Transverse colon (tissue), 4 donors: ENCODE data around the gene OR6J1. TPM values are rescaled to one million over a fixed set of nuclear protein-coding genes. Genes with fewer than 3 reads are reported as not detected.
"Not testable (repeated sequence)": the region's sequence is repeated elsewhere in the genome, so short reads cannot be mapped to it uniquely, and the experiment has no call there.

Experiments
- DNase-seq: peaks from one replicate; pipeline ENCODE4 v3.0.0-alpha.2; 2019
- H3K27ac ChIP-seq, 4 donors: fragments of 200-600 bp; sonication (generic); 2 replicates each; pipeline ENCODE4 v1.5.1; 2016 to 2018; ENCODE audit warnings: inconsistent platforms in 4 of 4
- H3K27me3 ChIP-seq: fragments of 200-600 bp; sonication (generic); 2 replicates; pipeline ENCODE4 v1.5.1; 2017; ENCODE audit warnings: inconsistent platforms
- H3K36me3 ChIP-seq, 4 donors: fragments of 200-600 bp; sonication (generic); 2 replicates each; pipeline ENCODE4 v1.5.1; 2017 to 2019; ENCODE audit warnings: inconsistent platforms in 4 of 4
- H3K4me1 ChIP-seq, 4 donors: fragments of 200-600 bp; sonication (generic); 2 replicates each; pipeline ENCODE4 v1.5.1; 2017 to 2020; ENCODE audit warnings: inconsistent platforms in 4 of 4
- H3K4me3 ChIP-seq, 4 donors: fragments of 200-600 bp; sonication (generic); 1 replicate in 1 of 4; 2 replicates in 3 of 4; pipeline versions ENCODE4 v1.5.1 to v1.6.1; 2017 to 2019; ENCODE audit warnings: inconsistent platforms in 4 of 4
- H3K9me3 ChIP-seq, 2 donors: fragments of 200-600 bp; sonication (generic); 2 replicates each; pipeline ENCODE4 v1.5.1; 2017 to 2019; ENCODE audit warnings: inconsistent platforms in 2 of 2
- EP300 ChIP-seq: sonication (generic); formaldehyde crosslinking; IDR thresholded peaks from one replicate; pipeline ENCODE4 v1.6.1; 2017; ENCODE audit warnings: antibody characterized with exemption, low read depth
- POLR2A ChIP-seq: fragments of 450-650 bp; IDR thresholded peaks from one replicate; pipeline ENCODE4 v1.6.1; 2016; ENCODE audit warnings: antibody characterized with exemption, mild to moderate bottlenecking, moderate library complexity
- POLR2AphosphoS5 ChIP-seq, 3 donors: sonication (generic); formaldehyde crosslinking; IDR thresholded peaks; one replicate each; pipeline ENCODE4 v1.6.1; 2016; ENCODE audit warnings: antibody characterized with exemption in 3 of 3
- WGBS, 2 donors: methylation state at CpG; one replicate each; pipeline ENCODE4 v1.1.5; 2018; ENCODE audit warnings: low coverage in 1 of 2; 5-methylcytosine and 5-hydroxymethylcytosine counted together
- in situ Hi-C, 4 donors: fragments of 200-750 bp; cut with MboI; loops; one replicate each; pipeline versions ENCODE4 v1.15.0 to v1.15.1; 2017; ENCODE audit warnings: low sequenced_read_pairs in 3 of 4, low pct_ligation_motif_present in 1 of 4, low pct_unique_long_range_greater_than_20kb in 1 of 4
- intact Hi-C: fragments of 100-400 bp; cut with DNase I; formaldehyde crosslinking; loops from one replicate; pipeline ENCODE4 v1.15.1; 2023; ENCODE audit warnings: low total_unique reads
- total RNA-seq, 4 donors: library from RNA; depleted of rRNA; stranded (reverse); fragments of >200 nt; gene quantifications; one replicate each; pipeline ENCODE4 v1.1.0, GENCODE V29; 2016
- TF ChIP-seq, protein P1 (sequence below), 5 experiments: fragments of 200-600 bp in 3 of 5; fragments of 450-650 bp in 2 of 5; sonication (generic) in 3 of 5; IDR thresholded peaks; 1 replicate in 2 of 5; 2 replicates in 3 of 5; pipeline ENCODE4 v1.5.1; 2016 to 2017; ENCODE audit warnings: antibody characterized with exemption in 5 of 5, inconsistent platforms in 3 of 5, mild to moderate bottlenecking in 2 of 5, moderate library complexity in 1 of 5

Gene OR6J1
- total RNA-seq, 4 donors from 2014 or later, result not detected

DNA sequence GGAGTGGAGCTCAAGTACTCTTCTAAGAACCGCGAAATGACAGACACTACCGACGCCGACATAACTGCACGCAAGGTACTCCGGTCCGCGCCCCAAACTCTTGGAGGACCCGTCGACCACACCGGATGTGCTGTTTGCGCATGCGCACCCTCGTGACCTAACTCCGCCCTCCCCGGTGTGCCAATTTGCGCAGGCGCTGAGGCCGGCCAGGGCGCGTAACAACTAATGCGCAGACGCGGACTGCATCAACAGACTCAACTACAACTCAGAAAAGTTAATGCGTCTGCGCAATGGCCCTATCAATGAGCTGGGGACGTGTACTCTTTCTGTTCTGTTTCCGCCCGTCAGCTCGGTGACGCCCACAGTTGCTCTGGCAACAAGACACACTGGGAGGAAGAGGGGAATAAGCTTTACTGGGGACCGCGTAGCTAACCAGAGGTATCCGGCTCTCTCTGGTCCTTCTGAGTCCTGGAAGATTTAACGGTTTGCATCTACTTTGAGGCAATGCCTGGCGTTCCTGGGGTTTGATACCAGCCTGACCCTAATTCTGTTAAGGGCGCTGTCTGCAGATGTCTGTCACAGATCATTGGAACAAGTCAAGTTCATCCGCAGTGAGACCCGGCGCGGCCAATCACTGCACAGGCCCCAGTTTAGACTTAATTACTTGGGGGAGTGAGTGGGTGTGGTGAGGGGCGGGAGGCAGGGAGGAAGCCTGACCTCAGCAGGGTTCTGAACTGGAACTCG, 54.9 kb downstream of the OR6J1 start, which contains the start of gene DAD1:
Gene DAD1, minus strand, starts transcription at position 129 of the 744 bp plus-strand sequence. Its CDS starts 67 bp downstream, at position 62.
- in situ Hi-C loops (loop anchor here in 1 of 4 donors (25.0 kb wide), 1 partner anchor 248 kb away; the partner anchor contains the start of genes MMP14 and MRPL52), intact Hi-C loops (no loop called here)
- Histone ChIP-seq H3K27ac (peak within 1 kb of the TSS; percentile 90 to 98 (median 92)), H3K36me3 (no peaks in the 10 kb centered on the region), H3K4me1 (peaks cover 19 to 62% (median 35%) of the 10 kb centered on the region in 4 donors), H3K4me3 (peak within 1 kb of the TSS; percentile 70 to 85 (median 78)), H3K27me3 (no peaks in the 10 kb centered on the region), H3K9me3 (no peaks in the 10 kb centered on the region)
- DNase-seq, result peak; percentile 99
- TF ChIP-seq, protein P1, sequence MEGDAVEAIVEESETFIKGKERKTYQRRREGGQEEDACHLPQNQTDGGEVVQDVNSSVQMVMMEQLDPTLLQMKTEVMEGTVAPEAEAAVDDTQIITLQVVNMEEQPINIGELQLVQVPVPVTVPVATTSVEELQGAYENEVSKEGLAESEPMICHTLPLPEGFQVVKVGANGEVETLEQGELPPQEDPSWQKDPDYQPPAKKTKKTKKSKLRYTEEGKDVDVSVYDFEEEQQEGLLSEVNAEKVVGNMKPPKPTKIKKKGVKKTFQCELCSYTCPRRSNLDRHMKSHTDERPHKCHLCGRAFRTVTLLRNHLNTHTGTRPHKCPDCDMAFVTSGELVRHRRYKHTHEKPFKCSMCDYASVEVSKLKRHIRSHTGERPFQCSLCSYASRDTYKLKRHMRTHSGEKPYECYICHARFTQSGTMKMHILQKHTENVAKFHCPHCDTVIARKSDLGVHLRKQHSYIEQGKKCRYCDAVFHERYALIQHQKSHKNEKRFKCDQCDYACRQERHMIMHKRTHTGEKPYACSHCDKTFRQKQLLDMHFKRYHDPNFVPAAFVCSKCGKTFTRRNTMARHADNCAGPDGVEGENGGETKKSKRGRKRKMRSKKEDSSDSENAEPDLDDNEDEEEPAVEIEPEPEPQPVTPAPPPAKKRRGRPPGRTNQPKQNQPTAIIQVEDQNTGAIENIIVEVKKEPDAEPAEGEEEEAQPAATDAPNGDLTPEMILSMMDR (IDR thresholded peaks at IDR 0.05), result no peak
- TF ChIP-seq EP300, result no peak
- TF ChIP-seq POLR2AphosphoS5 (IDR thresholded peaks at IDR 0.05), result peak; percentile 91 to 97 (median 96)
- peak; percentile 93 for TF ChIP-seq POLR2A
- 0% methylated on average over 35 of the region's 44 CpGs; no CpG with 5 or more reads in 1 of the 2 donors for WGBS, 2 donors

DNA sequence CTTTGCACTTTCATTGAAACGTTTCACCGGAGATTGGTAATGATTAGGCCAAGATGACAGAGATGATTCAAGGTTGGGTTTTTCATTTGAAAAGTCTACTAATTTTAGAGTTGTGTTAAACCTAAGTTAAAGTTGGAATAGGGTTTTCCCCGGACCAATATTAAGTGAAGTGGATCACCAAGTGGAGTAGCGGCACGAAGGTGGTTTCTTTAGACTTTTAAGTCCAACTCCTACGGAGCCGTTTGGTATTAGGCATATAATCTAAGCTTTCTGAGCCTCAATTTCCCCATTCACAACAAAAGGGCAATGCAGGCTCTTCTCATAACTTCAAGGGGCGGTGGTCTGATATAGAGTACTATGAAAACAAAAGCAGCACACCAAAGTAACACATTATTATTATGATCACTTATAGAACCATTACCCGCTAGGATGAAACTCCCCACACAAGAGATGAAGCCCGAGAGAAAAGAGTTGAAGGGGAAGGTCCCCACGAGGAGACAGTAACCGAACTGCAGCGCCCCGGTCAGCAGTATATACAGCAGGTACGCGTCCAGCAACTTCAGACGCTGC, 55.5 kb downstream of the OR6J1 start:
- peak overlapping the region; percentile 70 to 85 (median 78) for H3K4me3 ChIP-seq
- peak overlapping the region; percentile 90 to 98 (median 92) for H3K27ac ChIP-seq
- no peaks in the 10 kb centered on the region for H3K27me3 ChIP-seq
- H3K9me3 ChIP-seq, result no peaks in the 10 kb centered on the region
- TF ChIP-seq, protein P1 (IDR thresholded peaks at IDR 0.05), result peak in 1 of 5 experiments; percentile 7
- TF ChIP-seq POLR2AphosphoS5 (IDR thresholded peaks at IDR 0.05), result no peak
- H3K36me3 ChIP-seq, result no peaks in the 10 kb centered on the region
- intact Hi-C loops (no loop called here), in situ Hi-C loops (loop anchor here in 1 of 4 donors (25.0 kb wide), 1 partner anchor 249 kb away; the partner anchor contains the start of genes MMP14 and MRPL52)
- DNase-seq, result no peak
- WGBS, 2 donors, result 2 to 8% methylated on average over 9 to 17 of the region's 17 CpGs
- H3K4me1 ChIP-seq, result peaks cover 19 to 62% (median 35%) of the 10 kb centered on the region in 4 donors

DNA sequence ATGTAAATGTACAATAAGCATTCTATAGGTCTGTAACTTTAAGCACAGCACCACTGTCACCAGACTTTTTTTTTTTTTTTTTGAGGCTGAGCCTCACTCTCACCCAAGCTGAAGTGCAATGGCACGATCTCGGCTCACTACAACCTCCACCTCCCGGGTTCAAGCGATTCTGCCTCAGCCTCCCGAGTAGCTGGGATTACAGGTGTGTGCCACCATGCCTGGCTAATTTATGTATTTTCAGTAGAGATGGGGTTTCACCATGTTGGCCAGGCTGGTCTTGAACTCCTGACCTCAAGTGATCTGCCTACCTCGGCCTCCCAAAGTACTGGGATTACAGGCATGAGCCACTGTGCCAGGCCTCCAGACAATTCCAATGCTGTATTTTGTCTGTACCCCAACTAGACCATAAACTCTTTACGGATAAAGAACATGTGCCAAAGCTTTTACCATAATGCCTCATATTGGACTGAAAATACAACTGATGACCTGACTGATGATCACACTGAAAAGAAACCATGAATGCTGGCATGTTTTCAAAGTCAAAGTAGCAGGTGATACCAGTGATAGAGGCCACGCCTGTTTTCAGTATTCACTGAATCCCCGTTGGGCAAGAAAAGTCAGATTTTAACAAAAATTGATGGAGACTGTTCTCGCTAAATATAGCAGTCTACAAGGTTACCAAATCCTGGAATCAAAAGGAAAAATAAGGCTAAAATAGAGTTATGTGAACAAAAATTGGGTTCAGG, 56.3 kb downstream of the OR6J1 start:
- in situ Hi-C loops, result loop anchor here in 1 of 4 donors (25.0 kb wide), 1 partner anchor 249 kb away; the partner anchor contains the start of genes MMP14 and MRPL52
- Histone ChIP-seq H3K27ac (peak overlapping the region; percentile 90 to 98 (median 92)), H3K4me1 (peaks cover 19 to 56% (median 35%) of the 10 kb centered on the region in 4 donors), H3K4me3 (peak overlapping the region in 3 of 4 donors; percentile 70 to 85 (median 82))
- 61 to 65% methylated on average over 5 to 10 of the region's 10 CpGs for WGBS, 2 donors
- intact Hi-C loops, H3K36me3 ChIP-seq, H3K9me3 ChIP-seq, H3K27me3 ChIP-seq, DNase-seq: not testable (repeated sequence)

DNA sequence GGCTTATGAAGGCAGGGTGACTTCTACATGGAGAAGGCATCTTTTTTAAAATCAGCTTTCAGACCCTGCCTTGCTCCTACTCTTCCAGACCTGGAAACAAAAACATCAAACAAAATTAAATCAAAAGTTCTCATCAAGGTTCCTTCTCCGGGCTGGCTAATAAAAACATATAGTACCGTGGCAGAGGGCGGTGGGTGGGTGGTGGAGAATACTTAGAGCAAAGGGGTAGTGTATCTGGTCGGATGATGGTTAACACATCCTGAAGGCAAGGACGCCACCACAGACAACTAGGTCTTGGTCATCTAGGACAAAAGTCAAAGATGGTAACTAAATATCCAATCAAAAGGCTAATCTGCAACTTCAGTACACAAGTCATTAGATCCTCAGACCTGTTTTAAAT, 56.9 kb downstream of the OR6J1 start:
- Histone ChIP-seq H3K4me1 (peaks cover 19 to 54% (median 35%) of the 10 kb centered on the region in 4 donors), H3K4me3 (no peak overlapping the region), H3K27ac (no peak overlapping the region), H3K36me3 (no peaks in the 10 kb centered on the region), H3K27me3 (no peaks in the 10 kb centered on the region), H3K9me3 (no peaks in the 10 kb centered on the region)
- in situ Hi-C loops (loop anchor here in 1 of 4 donors (25.0 kb wide), 1 partner anchor 250 kb away; the partner anchor contains the start of genes MMP14 and MRPL52), intact Hi-C loops (no loop called here)
- no peak for TF ChIP-seq POLR2AphosphoS5 (IDR thresholded peaks at IDR 0.05)
- TF ChIP-seq POLR2A, result no peak
- TF ChIP-seq, protein P1 (IDR thresholded peaks at IDR 0.05), result no peak
- no peak for TF ChIP-seq EP300
- 88 to 94% methylated on average over 3 to 5 of the region's 5 CpGs for WGBS, 2 donors
- no peak for DNase-seq
